HEK293T (cell line): ENCODE measurements around the gene SIDT2.

Experiments
- FOXM1 ChIP-seq: fragments of 450-650 bp; IDR thresholded peaks from 2 replicates; pipeline ENCODE4 v1.6.1; 2017; ENCODE audit warnings: mild to moderate bottlenecking, borderline replicate concordance
- NFRKB ChIP-seq: fragments of 450-650 bp; IDR thresholded peaks from 2 replicates; pipeline ENCODE4 v1.6.1; 2016; ENCODE audit warnings: mild to moderate bottlenecking, moderate library complexity
- SP1 ChIP-seq: fragments of 450-650 bp; IDR thresholded peaks from 2 replicates; pipeline ENCODE4 v1.6.1; 2017
- SUZ12 ChIP-seq: fragments of 450-650 bp; IDR thresholded peaks from 2 replicates; pipeline ENCODE4 v1.6.1; 2016; ENCODE audit warnings: mild to moderate bottlenecking
- TF ChIP-seq, protein P1 (sequence below): fragments of 450-650 bp; IDR thresholded peaks from 2 replicates; pipeline ENCODE4 v1.6.1; 2016

GRCh38 chr11:117192401-117192875 lies 13.9 kb downstream of the SIDT2 start:
- TF ChIP-seq FOXM1: no peak
- no peak for TF ChIP-seq SP1
- TF ChIP-seq NFRKB: no peak
- no peak for TF ChIP-seq SUZ12
- TF ChIP-seq, protein P1, sequence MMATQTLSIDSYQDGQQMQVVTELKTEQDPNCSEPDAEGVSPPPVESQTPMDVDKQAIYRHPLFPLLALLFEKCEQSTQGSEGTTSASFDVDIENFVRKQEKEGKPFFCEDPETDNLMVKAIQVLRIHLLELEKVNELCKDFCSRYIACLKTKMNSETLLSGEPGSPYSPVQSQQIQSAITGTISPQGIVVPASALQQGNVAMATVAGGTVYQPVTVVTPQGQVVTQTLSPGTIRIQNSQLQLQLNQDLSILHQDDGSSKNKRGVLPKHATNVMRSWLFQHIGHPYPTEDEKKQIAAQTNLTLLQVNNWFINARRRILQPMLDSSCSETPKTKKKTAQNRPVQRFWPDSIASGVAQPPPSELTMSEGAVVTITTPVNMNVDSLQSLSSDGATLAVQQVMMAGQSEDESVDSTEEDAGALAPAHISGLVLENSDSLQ: no peak
